Small intestine (tissue), 7 donors: ENCODE results near the gene ICOS. TPM values are rescaled to one million over a fixed set of nuclear protein-coding genes. Genes with fewer than 3 reads are reported as not detected.
"Not testable (repeated sequence)": the region's sequence is repeated elsewhere in the genome, so short reads cannot be mapped to it uniquely, and the experiment has no call there.

Experiments used
- DNase-seq, 2 donors: peaks; one replicate each; pipeline versions ENCODE4 v3.0.0 to v3.0.0-alpha.2; 2013
- FAIRE-seq: peaks from 2 replicates; lab custom pipeline; 2012; peaks lifted over from hg19 to GRCh38; lab: Jason Lieb, UNC
- H3K27ac ChIP-seq, 3 donors: one replicate each; pipeline ENCODE4 v1.5.1; 2013; ENCODE audit warnings: low read length in 2 of 3, mild to moderate bottlenecking in 2 of 3, control low read depth in 1 of 3, inconsistent platforms in 1 of 3, low read depth in 1 of 3, moderate library complexity in 1 of 3
- H3K27me3 ChIP-seq, 3 donors: one replicate each; pipeline ENCODE4 v1.6.1; 2013; ENCODE audit warnings: low read length in 3 of 3, inconsistent platforms in 1 of 3; ENCODE audit not compliant: control insufficient read depth in 3 of 3, insufficient read depth in 3 of 3
- H3K36me3 ChIP-seq, 3 donors: one replicate each; pipeline ENCODE4 v1.6.1; 2013; ENCODE audit warnings: low read length in 3 of 3, inconsistent platforms in 1 of 3, low read depth in 1 of 3, mild to moderate bottlenecking in 1 of 3, moderate library complexity in 1 of 3; ENCODE audit not compliant: control insufficient read depth in 3 of 3, insufficient read depth in 2 of 3
- H3K4me1 ChIP-seq, 3 donors: one replicate each; pipeline ENCODE4 v1.6.1; 2013; ENCODE audit warnings: low read length in 2 of 3, inconsistent platforms in 1 of 3, low read depth in 1 of 3, mild to moderate bottlenecking in 1 of 3, moderate library complexity in 1 of 3; ENCODE audit not compliant: control insufficient read depth in 3 of 3, insufficient read depth in 2 of 3
- H3K4me3 ChIP-seq, 3 donors: one replicate each; pipeline ENCODE4 v1.5.1; 2013; ENCODE audit warnings: low read length in 3 of 3, control low read depth in 1 of 3, inconsistent platforms in 1 of 3, low read depth in 1 of 3, mild to moderate bottlenecking in 1 of 3, moderate library complexity in 1 of 3
- H3K9me3 ChIP-seq, 2 donors: one replicate each; pipeline ENCODE4 v1.6.1; 2013; ENCODE audit warnings: low read depth in 1 of 2, low read length in 1 of 2; ENCODE audit not compliant: control insufficient read depth in 2 of 2, insufficient read depth in 1 of 2
- WGBS, 3 donors: extraction: QIAGEN DNeasy Blood & Tissue Kit; methylation state at CpG; one replicate each; pipeline ENCODE4 v1.1.7; 2013; 5-methylcytosine and 5-hydroxymethylcytosine counted together
- polyA plus RNA-seq, 4 donors: library from polyadenylated mRNA; stranded (reverse) in 3 of 4; unstranded in 1 of 4; fragments of 200-250 nt in 3 of 4; fragments of 120-200 nt in 1 of 4; gene quantifications; one replicate each; pipeline versions ENCODE4 v1.2.1 to v1.2.3, GENCODE V29; 2013
- donor health status: healthy with polysubstance abuse.
- donor health status: control.
- donor health status: control.
- donor health status: Bipolar disorder and iron deficiency.
- donor health status: healthy.

Gene ICOS
- polyA plus RNA-seq, 4 donors: 0.27 to 0.50 (median 0.34) TPM; not detected in 1

GRCh38 chr2:203965190-203965589 is 28.6 kb downstream of the ICOS start:
- not testable (repeated sequence) for DNase-seq, FAIRE-seq
- WGBS, 3 donors: 79 to 82% (median 82%) methylated on average over 7 of the region's 7 CpGs

GRCh38 chr2:203971251-203971650 is 34.7 kb downstream of the ICOS start:
- 67 to 85% (median 81%) methylated on average over 5 of the region's 5 CpGs for WGBS, 3 donors
- Histone ChIP-seq H3K4me1 (no peaks in the 10 kb centered on the region), H3K4me3 (no peak overlapping the region), H3K27ac (no peak overlapping the region), H3K9me3 (no peaks in the 10 kb centered on the region), H3K36me3 (no peaks in the 10 kb centered on the region), H3K27me3 (peaks cover 0 to 3% (median 2%) of the 10 kb centered on the region in 3 donors)
- no peak for DNase-seq
- FAIRE-seq: no peak

More at GRCh38 chr2:203965190-203965589, 28.6 kb downstream of the ICOS start:
- H3K9me3 ChIP-seq, H3K4me1 ChIP-seq, H3K27me3 ChIP-seq, H3K27ac ChIP-seq, H3K4me3 ChIP-seq, H3K36me3 ChIP-seq: not testable (repeated sequence)

- FAIRE-seq (no peak), DNase-seq (no peak)
- no peak overlapping the region for H3K27ac ChIP-seq
- peaks cover 0 to 3% (median 2%) of the 10 kb centered on the region in 3 donors for H3K27me3 ChIP-seq
- H3K9me3 ChIP-seq: no peaks in the 10 kb centered on the region
- no peaks in the 10 kb centered on the region for H3K4me1 ChIP-seq
- no peak overlapping the region for H3K4me3 ChIP-seq
- H3K36me3 ChIP-seq: no peaks in the 10 kb centered on the region
Measured at GRCh38 chr2:203972066-203972465, 35.5 kb downstream of the ICOS start.

GRCh38 chr2:203973000-203973399 is 36.4 kb downstream of the ICOS start:
- Histone ChIP-seq H3K9me3 (no peaks in the 10 kb centered on the region), H3K4me1 (no peaks in the 10 kb centered on the region), H3K27me3 (peaks cover 0 to 3% (median 2%) of the 10 kb centered on the region in 3 donors), H3K36me3 (no peaks in the 10 kb centered on the region), H3K27ac (no peak overlapping the region), H3K4me3 (no peak overlapping the region)
- FAIRE-seq (no peak), DNase-seq (no peak)
- 86 to 92% (median 86%) methylated on average over 2 of the region's 2 CpGs for WGBS, 3 donors

- H3K4me1 ChIP-seq: no peaks in the 10 kb centered on the region
- no peaks in the 10 kb centered on the region for H3K36me3 ChIP-seq
- H3K27me3 ChIP-seq: peaks cover 0 to 2% (median 2%) of the 10 kb centered on the region in 3 donors
- no peaks in the 10 kb centered on the region for H3K9me3 ChIP-seq
- no peak for FAIRE-seq
- H3K27ac ChIP-seq: no peak overlapping the region
- no peak overlapping the region for H3K4me3 ChIP-seq
- no peak for DNase-seq
- 58 to 72% (median 72%) methylated on average over 3 of the region's 3 CpGs for WGBS, 3 donors
Measured at GRCh38 chr2:203973676-203974075, 37.1 kb downstream of the ICOS start.

GRCh38 chr2:203975912-203976311 is 39.3 kb downstream of the ICOS start:
- peaks cover 0 to under 1% (median 0%) of the 10 kb centered on the region in 3 donors for H3K27me3 ChIP-seq
- 80 to 88% (median 84%) methylated on average over 2 of the region's 2 CpGs for whole genome bisulfite sequencing, 3 donors
- H3K9me3 ChIP-seq: peaks cover 0 to 2% of the 10 kb centered on the region in 2 donors
- H3K4me1 ChIP-seq: no peaks in the 10 kb centered on the region
- H3K4me3 ChIP-seq: no peak overlapping the region
- no peak overlapping the region for H3K27ac ChIP-seq
- no peak for DNase-seq
- H3K36me3 ChIP-seq: no peaks in the 10 kb centered on the region
- no peak for FAIRE-seq

- Histone ChIP-seq H3K27me3 (peaks cover 0 to 2% (median 2%) of the 10 kb centered on the region in 3 donors), H3K4me3 (no peak overlapping the region), H3K36me3 (no peaks in the 10 kb centered on the region), H3K9me3 (peaks cover 0 to 2% of the 10 kb centered on the region in 2 donors), H3K27ac (no peak overlapping the region), H3K4me1 (no peaks in the 10 kb centered on the region)
- WGBS, 3 donors: 68 to 82% (median 68%) methylated on average over 3 of the region's 3 CpGs
- DNase-seq (no peak), FAIRE-seq (no peak)
Measured at GRCh38 chr2:203982276-203982675, 45.7 kb downstream of the ICOS start.

GRCh38 chr2:203983064-203983715 is 46.6 kb downstream of the ICOS start:
- 76 to 85% (median 82%) methylated on average over 5 of the region's 5 CpGs for WGBS, 3 donors
- no peak for FAIRE-seq
- no peak for DNase-seq
- H3K36me3 ChIP-seq: no peaks in the 10 kb centered on the region
- no peak overlapping the region for H3K27ac ChIP-seq
- H3K9me3 ChIP-seq: peaks cover 0 to 2% of the 10 kb centered on the region in 2 donors
- H3K4me1 ChIP-seq: no peaks in the 10 kb centered on the region
- H3K27me3 ChIP-seq: peaks cover 0 to 2% (median 2%) of the 10 kb centered on the region in 3 donors
- no peak overlapping the region for H3K4me3 ChIP-seq

- not testable (repeated sequence) for DNase-seq, H3K4me3 ChIP-seq, H3K9me3 ChIP-seq, H3K36me3 ChIP-seq, H3K27me3 ChIP-seq, H3K4me1 ChIP-seq, FAIRE-seq, H3K27ac ChIP-seq
- 78 to 89% (median 85%) methylated on average over 3 of the region's 3 CpGs for WGBS, 3 donors
Measured at GRCh38 chr2:203985978-203986377, 49.4 kb downstream of the ICOS start.
